DOHH2 (cell line): ENCODE data around the gene NDFIP1.

ENCODE experiments used
- H3F3A ChIP-seq: fragments of 200-600 bp; sonication (generic), shearing (Covaris generic); 2 replicates; pipeline ENCODE4 v1.6.0; 2016; ENCODE audit warnings: antibody characterized with exemption, mild to moderate bottlenecking; ENCODE audit not compliant: control insufficient read depth, insufficient read depth
- H3K27ac ChIP-seq: fragments of 200-600 bp; sonication (generic); 2 replicates; pipeline ENCODE4 v1.5.1; 2014; ENCODE audit warnings: low read depth, mild to moderate bottlenecking, low read length, moderate library complexity
- H3K27me3 ChIP-seq: fragments of 200-600 bp; sonication (generic); 2 replicates; pipeline ENCODE4 v1.6.1; 2014; ENCODE audit warnings: mild to moderate bottlenecking, low read length, mixed read lengths; ENCODE audit not compliant: control insufficient read depth
- H3K36me3 ChIP-seq: fragments of 200-600 bp; sonication (generic); 2 replicates; pipeline ENCODE4 v1.6.1; 2014; ENCODE audit warnings: mild to moderate bottlenecking, low read length, moderate library complexity, mixed read lengths; ENCODE audit not compliant: control insufficient read depth
- H3K4me1 ChIP-seq: fragments of 200-600 bp; sonication (generic); 2 replicates; pipeline ENCODE4 v1.6.1; 2014; ENCODE audit warnings: mild to moderate bottlenecking, low read length, mixed read lengths; ENCODE audit not compliant: control insufficient read depth
- H3K4me2 ChIP-seq: fragments of 200-600 bp; sonication (generic); 2 replicates; pipeline ENCODE4 v1.6.0; 2014; ENCODE audit warnings: mild to moderate bottlenecking, low read length, moderate library complexity
- H3K4me3 ChIP-seq: fragments of 200-600 bp; sonication (generic); 2 replicates; pipeline ENCODE4 v1.5.1; 2014; ENCODE audit warnings: mild to moderate bottlenecking, low read length, mixed read lengths
- H3K79me2 ChIP-seq: fragments of 200-600 bp; sonication (generic); 2 replicates; pipeline ENCODE4 v1.6.1; 2014; ENCODE audit warnings: mild to moderate bottlenecking, low read length, mixed read lengths; ENCODE audit not compliant: control insufficient read depth
- H3K9me2 ChIP-seq: fragments of 200-600 bp; sonication (generic); replicated peaks from 2 replicates; pipeline ENCODE4 v1.6.1; 2014; ENCODE audit warnings: mild to moderate bottlenecking, low read length, mixed read lengths; ENCODE audit not compliant: control insufficient read depth
- H3K9me3 ChIP-seq: fragments of 200-600 bp; sonication (generic); 2 replicates; pipeline ENCODE4 v1.6.1; 2014; ENCODE audit warnings: antibody characterized with exemption, low read length, mixed read lengths; ENCODE audit not compliant: control insufficient read depth, insufficient read depth
- H4K20me1 ChIP-seq: fragments of 200-600 bp; sonication (generic); 2 replicates; pipeline ENCODE4 v1.6.0; 2014; ENCODE audit warnings: low read depth, mild to moderate bottlenecking, antibody characterized with exemption, low read length, moderate library complexity; ENCODE audit not compliant: control insufficient read depth, insufficient read depth
- CTCF ChIP-seq: fragments of 200-600 bp; sonication (generic); IDR thresholded peaks from one replicate; pipeline ENCODE4 v1.5.1; 2014; ENCODE audit warnings: antibody characterized with exemption, mild to moderate bottlenecking, low read depth, low read length; ENCODE audit not compliant: poor library complexity, severe bottlenecking
- EZH2phosphoT487 ChIP-seq: fragments of 200-600 bp; sonication (generic); IDR thresholded peaks from 2 replicates; pipeline ENCODE4 v1.6.1; 2017; ENCODE audit warnings: borderline replicate concordance, mild to moderate bottlenecking, antibody characterized with exemption, low read length, moderate library complexity, mixed read lengths

The NDFIP1 gene

GRCh38 chr5:142200387-142200786, 91.8 kb downstream of the NDFIP1 start:
- no peak overlapping the region for H3K4me3 ChIP-seq
- H3K27ac ChIP-seq, result no peak overlapping the region
- H3K27me3 ChIP-seq, result peaks cover 10% of the 10 kb centered on the region
- H3K4me1 ChIP-seq, result no peaks in the 10 kb centered on the region
- TF ChIP-seq CTCF (no peak), EZH2phosphoT487 (no peak)
- no peaks in the 10 kb centered on the region for H3K9me3 ChIP-seq
- no peak overlapping the region for H3K4me2 ChIP-seq
- no peaks in the 10 kb centered on the region for H4K20me1 ChIP-seq
- no peaks in the 10 kb centered on the region for H3K9me2 ChIP-seq
- no peaks in the 10 kb centered on the region for H3F3A ChIP-seq
- H3K36me3 ChIP-seq, result no peaks in the 10 kb centered on the region
- H3K79me2 ChIP-seq, result no peaks in the 10 kb centered on the region

GRCh38 chr5:142201471-142201887, 92.9 kb downstream of the NDFIP1 start:
- Histone ChIP-seq H3K27ac (no peak overlapping the region), H3K79me2 (no peaks in the 10 kb centered on the region), H3K36me3 (no peaks in the 10 kb centered on the region), H3K4me3 (no peak overlapping the region), H3F3A (no peaks in the 10 kb centered on the region), H3K9me3 (no peaks in the 10 kb centered on the region), H3K27me3 (peaks cover 10% of the 10 kb centered on the region), H4K20me1 (no peaks in the 10 kb centered on the region), H3K4me1 (no peaks in the 10 kb centered on the region), H3K4me2 (no peak overlapping the region), H3K9me2 (no peaks in the 10 kb centered on the region)
- no peak for TF ChIP-seq CTCF
- no peak for TF ChIP-seq EZH2phosphoT487

- no peak for TF ChIP-seq CTCF
- no peak for TF ChIP-seq EZH2phosphoT487
Measured at GRCh38 chr5:142202282-142202681, 93.7 kb downstream of the NDFIP1 start.

More at GRCh38 chr5:142202282-142202681, 93.7 kb downstream of the NDFIP1 start:
- no peaks in the 10 kb centered on the region for H3F3A ChIP-seq
- no peaks in the 10 kb centered on the region for H4K20me1 ChIP-seq
- H3K4me2 ChIP-seq, result no peak overlapping the region
- H3K4me1 ChIP-seq, result no peaks in the 10 kb centered on the region
- H3K9me2 ChIP-seq, result no peaks in the 10 kb centered on the region
- H3K9me3 ChIP-seq, result no peaks in the 10 kb centered on the region
- no peaks in the 10 kb centered on the region for H3K79me2 ChIP-seq
- no peaks in the 10 kb centered on the region for H3K36me3 ChIP-seq
- H3K27ac ChIP-seq, result no peak overlapping the region
- peaks cover 10% of the 10 kb centered on the region for H3K27me3 ChIP-seq
- no peak overlapping the region for H3K4me3 ChIP-seq
